DMS79 treated with DMSO at 0.1 percent for 48 hours (cell line): ENCODE measurements around the gene GNAI1.

Experiments
- DNase-seq: peaks from one replicate; lab custom pipeline; 2025; lab: John Stamatoyannopoulos, UW

The GNAI1 gene

DNA sequence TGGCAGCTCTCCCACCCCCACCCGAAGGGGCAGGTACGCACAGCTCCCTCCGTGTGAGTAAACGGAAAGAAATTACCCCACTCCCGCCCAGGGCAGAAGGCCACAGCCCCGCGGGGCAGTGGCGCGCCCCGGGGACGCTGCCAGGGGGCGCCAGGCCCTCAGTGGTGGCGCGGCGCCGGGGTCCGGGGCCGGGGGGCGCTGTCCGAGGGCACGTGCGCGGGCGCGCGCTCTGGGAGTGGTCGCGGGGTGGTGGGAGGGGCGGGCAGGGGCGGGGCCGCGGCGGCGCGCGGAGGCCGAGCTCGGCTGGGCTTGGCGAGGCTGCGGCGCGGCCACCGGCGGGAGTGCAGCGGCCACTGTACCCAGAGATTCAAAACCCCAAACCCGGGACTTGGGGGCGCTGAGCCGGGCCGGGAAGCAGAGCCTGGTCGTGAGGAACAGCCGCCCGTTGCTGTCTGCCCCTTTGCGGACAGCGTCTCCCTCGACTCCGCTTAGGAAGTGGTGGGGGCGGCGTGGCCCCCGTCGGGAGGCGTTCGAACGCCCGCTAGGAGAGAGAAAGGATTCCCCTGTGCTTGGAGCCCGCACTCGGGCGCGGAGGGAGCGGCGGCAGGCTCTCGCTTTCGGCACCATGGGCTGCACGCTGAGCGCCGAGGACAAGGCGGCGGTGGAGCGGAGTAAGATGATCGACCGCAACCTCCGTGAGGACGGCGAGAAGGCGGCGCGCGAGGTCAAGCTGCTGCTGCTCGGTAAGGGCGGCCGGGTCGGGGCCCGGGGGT is at the start of gene GNAI1:
GNAI1 (plus strand) TSS at position 296 of the 773 bp plus-strand sequence; CDS start at position 626, 330 bp downstream.
- DNase-seq: peak; percentile 71

DNA sequence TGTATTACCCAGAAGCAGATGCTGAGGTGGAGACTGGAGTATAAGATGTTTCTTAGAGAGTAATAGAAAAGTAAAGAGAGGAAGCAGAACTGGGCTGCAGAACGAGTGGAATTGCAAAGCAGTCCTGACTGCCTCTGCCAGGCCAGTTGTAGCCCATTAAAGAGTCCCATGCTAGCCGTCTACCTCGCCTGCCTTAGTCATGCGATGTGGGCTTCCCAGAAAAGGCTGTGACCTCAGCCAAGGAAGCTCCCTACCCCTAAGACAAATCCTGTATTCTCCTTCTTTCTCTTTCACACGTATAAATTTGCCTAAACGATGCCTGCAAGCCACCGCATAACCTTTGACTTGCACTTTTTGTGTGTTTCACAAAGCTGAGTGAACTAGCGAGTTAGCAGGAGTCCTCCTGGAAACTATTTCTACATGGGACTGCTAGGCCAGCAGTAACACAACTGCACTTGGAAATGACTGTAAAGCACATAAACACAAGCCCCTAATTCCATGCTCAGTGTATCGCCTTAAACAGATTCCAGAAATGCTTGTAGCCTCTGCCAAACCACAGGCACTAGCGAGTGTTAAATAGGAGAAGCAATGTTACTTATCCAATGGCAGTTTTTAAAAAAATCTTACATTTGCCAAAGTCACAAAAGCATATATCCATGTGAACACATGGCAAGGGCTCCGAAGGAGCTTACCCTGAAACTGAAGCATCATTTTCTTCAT is 47.4 kb upstream of the GNAI1 start:
- DNase-seq: no peak

DNA sequence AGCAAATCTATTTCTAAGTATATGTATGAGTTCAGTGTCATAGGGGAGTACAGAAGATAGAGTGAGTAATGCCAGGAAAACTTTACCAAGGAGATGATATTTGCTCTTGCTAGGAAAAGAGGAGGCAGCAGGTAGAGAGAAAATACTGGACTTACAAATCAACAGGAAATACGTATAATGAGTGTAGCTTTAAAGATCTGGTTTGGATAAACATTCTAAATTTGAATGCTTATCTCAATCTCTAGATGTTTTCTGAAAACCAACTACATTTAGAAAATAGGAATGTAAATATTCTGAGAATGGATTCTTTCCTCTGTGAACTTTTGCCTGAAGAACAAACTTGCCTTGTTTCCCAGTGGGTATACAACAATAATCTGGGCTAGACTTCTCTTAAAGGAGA is 46.9 kb upstream of the GNAI1 start:
- no peak for DNase-seq

DNA sequence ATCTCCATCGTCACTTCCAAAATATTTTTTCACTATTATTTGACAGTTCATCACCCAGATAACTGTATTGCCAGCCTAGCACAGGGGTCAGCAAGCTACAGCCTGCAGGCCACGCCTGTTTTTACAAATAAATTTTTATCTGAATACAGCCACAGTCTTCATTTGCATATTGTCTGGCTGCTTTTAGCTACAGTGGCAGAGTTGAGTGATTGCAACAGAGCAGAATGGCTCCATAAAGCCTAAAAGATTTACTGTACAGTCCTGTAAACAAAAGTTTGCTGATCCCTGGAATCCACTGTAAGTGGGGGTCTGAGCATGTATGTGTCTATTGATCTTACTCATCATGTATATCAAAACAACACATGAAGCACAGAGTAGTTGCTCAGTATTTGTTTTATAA is 45.9 kb upstream of the GNAI1 start:
- no peak for DNase-seq

DNA sequence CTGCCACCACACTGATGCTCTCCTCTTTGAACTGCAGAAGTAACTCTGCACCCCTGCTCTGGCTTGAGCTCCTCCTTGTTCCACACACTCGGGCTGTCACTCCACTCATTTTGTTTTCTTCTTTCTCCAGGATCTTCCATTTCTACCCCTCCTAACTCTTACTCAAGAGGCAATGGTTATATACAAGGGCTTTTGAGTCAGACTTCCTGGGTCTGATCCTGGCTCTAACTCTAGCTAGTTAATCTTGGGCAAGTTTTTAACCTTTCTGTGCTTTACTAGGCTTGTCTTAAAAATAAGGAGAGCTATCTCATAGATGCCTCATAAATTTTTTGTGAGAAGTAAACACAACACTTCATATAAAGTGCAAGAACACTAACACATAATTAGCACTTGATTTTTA is 45.3 kb upstream of the GNAI1 start:
- no peak for DNase-seq

DNA sequence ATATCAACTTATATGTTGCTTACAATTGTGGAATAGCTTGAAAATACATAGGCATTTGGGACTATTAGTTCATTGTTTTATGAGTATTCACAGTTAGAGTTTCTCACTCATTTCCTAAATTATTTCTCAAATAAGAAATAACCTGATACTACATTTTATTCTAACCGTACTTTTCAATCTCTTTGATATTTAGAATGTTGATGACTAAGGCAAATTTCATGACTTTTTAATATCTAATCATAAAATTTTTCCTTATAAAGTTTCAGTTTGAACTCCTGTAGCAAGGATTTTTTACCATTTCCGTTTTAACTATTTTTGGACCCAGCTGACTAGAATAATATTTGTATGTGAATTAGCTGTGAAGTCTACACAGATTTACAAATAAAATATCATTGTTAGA is 41.3 kb upstream of the GNAI1 start:
- DNase-seq: no peak

DNA sequence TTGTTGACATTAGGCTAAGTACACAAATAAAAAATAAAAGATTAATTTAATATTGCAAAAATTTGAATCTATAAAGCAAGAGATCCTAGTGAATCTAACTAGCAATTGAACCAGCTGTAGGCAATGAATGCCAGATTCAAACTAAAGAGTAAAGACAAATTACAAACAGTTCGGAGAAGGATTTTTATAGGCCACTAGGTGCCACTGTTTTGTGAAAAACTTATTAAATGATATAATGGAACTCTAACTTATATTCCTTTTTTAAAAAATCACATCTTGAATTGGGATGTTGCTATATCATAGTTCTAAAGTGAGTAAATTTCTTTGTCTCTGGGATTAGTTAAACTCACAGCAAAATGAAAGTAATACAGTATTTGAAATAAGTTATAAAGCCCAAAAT is 39.1 kb upstream of the GNAI1 start:
- no peak for DNase-seq

DNA sequence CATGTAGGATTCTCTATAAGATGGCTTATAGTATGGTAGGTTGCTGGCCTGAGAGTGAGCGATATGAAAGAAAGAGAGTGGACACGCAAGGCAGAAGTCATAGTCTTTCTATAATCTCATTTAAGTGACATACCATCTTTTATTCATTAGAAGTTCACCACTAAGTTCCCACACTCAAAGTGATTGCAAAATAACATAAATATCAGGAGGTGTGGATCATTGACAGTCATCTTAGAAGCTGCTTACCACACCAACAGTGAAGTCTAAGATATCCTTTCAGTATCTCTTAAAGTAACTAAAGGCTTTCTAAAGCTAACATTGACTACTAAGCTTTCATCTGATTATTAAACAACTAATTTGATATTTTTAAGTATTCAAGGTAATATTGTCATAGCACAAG is 36.9 kb upstream of the GNAI1 start:
- no peak for DNase-seq

DNA sequence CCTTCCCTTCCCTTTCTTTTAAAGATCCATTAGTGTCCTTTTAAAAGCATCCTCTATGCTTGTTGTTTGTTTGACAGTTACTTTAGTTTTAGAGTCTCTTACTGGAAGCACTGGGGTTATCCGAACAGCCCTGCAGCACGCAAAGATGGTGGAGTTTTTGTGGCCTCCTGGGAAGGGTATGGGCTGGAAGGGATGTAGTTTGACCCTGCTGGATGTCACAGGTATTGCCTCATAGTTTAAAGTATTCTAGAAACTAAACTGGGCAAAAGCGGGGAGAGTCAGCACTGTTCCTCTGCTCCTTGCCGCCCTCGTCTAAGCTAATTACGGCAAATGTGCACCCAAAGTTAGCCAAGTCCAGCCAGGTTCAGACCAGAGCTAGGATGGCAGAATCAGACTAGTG is 35.8 kb upstream of the GNAI1 start:
- DNase-seq: no peak

DNA sequence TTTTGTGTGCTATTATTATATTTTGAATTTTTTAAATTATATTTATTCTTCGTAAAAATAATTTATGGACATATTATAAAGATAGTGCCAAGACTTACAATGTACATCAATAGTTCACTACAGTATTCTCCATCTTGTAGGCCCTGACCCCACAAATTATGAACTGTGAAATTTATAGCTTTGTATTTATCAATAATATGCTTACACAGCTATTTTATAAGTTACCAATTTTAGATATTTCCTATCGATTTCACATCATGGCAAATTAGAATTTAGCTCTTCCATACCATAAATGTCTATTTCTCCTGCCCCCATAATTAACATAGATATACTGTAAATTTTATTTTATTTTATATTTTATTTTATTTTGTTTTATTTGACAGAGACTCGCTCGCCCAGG is 34.4 kb upstream of the GNAI1 start:
- DNase-seq: no peak

DNA sequence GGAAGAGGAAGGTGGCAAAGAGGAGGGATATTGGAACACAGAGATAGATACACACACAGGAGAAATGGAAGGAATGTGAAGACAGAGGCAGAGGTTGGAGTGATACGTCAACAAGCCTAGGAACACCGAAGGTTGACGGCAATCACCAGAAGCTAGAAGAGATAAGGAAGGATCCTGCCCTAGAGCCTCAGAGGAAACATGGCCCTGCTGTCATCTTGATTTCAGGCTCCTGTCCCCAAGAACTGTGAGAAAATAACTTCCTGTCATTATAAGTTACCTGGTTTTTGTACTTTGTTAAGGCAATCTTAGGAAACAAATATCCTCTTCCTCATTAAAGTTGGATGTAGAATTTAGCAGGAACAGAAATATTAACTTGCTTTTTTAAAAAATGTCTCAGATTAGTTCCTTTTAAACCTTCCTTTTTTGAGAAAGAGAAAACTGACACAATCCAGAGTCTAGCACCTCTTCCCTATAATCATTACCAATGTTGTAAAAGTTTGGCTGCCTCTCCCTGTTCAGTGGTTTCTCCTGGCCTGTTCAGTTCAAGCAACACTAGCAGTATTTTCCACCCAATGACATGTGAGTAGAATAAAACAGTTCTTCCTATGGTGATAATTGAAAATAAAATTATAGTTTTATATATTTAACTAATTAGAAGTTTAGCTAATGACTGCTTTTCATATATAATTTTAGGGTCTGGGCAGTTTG is 28.8 kb upstream of the GNAI1 start:
- no peak for DNase-seq

DNA sequence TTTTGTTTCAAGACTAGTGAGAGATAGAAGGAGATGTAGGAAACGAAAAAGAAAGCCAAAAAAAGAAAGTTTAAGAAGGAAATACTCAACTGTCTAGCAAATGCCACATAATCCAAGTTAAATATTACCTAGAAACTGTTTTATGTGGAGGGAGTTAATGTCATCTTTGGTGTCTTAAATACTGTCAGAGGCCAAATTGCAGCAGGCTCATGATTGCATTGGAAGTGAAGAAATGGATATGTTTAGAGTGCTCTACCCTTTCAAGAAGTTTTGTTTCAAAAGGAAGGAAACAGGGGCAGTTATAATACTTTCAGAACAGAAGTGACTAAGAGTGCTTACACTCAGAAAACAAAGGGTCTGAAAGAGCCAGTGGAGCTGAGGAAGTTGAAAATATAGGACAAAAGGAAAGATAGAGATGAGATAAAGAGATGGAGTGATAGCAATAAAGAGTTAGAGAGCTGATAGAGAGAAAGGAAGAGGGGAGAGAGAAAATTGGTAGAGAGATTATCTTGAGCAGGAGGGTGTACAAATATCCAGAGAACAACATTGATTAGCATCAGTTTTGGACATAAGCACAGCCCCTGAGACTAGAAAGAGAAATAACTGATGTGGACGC is 28.0 kb upstream of the GNAI1 start:
- no peak for DNase-seq

DNA sequence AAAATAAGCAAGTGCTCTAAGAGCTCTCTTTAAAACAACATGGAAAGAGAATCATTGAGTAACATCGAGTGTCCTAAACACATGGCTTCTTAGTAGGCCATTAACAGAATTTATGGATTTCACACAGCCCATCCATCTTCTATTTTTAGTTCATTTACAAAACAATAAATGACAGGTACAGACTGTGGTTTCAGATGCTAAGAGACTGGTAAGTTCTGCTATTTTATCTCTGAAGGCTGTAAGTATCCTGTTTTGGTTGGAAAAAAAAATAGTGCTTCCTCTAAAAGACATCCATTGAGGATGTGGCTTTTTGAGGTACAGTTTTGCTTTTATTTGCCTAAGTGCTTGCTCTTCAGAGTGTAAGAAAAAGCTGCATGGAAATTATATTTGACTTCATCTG is 27.4 kb upstream of the GNAI1 start:
- DNase-seq: no peak

DNA sequence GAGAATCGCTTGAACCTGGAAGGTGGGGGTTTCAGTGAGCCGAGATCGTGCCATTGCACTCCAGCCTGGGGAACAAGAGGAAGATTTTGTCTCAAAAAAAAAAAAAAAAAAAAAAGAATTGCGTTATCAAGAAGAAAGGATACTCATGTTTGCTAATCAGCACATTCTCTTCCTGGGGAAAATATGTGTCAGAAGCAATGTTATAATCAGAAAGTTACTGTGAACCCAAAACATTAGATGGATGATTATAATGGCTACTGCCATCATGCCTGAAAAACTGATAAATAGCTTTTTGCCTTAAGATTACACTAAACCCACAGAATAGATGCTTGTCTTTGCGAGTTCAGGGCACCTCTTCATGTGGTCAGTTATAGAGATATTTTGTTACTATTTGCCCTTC is 24.3 kb upstream of the GNAI1 start:
- DNase-seq: no peak

DNA sequence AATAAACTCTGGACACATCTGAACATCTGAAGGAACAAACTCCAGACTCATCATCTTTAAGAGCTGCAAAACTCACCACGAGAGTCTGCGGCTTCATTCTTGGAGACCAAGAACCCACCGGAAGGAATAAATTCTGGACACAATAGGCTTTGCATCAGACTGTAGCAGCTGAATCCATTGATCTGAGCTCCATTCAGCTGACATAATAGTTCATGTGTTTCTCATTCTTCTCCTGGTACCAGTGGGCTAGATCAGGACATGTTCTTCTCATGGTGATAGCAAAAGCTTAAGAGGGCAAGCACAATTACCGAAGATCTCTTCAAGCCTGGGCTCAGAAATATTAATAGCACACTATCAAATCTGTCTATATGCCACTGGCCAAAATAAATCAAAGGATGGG is 20.5 kb upstream of the GNAI1 start:
- DNase-seq: no peak

DNA sequence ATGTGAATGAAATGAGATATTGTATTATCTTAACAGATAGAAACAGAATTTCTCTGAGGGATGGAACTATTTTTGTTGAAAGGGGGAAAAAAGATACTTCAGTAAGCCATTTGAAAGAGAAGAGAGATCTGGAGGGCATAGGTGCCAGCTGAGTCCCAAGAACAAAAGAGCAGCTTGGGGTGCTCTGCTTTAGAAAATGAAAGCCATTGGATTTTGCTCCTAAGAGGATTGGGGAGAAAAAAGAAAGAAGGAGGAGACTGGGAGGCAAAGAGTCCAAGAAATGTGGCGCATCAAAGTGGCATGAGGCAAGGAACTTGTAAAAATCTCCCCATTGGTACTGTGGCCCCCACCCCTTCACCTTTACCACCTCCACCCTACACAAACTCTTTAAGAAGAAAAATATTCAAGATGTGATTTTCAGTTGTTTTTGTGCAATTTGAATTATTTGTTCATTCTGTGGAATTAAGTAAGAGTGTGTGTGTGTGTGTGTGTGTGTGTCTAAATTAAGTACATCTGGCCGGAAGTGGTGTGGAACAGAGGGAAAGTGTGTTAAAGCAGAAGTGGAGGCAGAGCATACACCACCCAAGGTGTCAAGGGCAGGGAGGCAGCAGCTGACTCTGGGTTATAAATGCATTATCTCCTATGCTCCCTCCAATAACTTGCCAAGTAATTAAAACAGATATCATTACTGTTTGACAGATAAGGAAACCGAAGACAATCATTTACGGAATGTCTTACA is 9.9 kb upstream of the GNAI1 start:
- DNase-seq: no peak

DNA sequence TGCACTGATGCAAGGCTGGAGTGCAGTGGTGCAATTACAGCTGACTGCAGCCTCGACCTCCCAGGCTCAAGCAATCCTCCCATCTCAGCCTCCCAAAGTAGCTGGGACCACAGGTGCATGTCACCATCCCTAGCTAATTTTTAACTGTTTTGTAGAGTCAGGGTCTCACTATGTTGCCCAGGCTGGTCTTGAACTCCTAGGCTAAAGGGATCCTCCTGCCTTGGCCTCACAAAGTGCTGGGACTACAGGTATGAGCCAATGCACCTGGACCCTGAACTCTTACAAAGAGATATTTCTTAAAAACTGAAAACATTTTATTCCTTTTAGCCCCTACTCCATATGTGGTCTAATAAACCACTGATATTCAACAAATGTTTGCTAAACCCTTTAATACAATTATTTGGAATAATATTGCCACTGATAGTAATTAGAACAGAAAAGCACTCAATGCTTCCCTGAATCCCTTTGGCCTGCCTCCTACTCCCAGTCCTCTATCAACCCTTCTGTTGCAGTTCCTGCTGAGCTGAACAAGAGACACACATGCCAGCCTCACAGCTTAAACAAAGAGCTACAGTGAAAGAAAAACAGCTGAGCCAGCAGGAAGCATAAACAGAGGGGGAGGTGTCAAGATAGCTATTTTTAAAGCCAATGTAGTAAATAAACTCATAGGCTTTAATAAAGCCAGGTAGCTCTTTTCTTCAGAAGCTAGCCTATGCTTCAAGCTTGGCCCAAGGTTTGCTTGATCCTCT is 7.0 kb upstream of the GNAI1 start:
- no peak for DNase-seq

DNA sequence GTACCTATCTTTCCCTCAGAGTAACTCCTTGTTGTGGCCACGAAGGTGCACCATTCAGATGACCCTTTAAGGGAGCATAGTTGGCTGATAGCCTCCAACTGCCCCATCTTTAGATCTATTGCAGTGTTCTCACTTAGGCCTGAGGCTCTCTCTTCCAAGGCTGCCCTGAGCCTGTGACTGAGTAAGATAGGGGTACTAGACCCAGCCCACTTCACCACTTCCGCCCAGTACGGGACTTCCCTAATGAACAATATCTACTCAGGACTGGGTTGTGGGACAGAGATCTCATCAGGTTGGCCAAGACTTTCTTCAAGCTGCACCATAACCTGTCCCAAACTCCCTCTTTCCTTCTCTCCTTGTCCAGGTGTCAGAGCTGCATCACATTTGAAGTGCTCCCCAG is 5.7 kb upstream of the GNAI1 start:
- no peak for DNase-seq

DNA sequence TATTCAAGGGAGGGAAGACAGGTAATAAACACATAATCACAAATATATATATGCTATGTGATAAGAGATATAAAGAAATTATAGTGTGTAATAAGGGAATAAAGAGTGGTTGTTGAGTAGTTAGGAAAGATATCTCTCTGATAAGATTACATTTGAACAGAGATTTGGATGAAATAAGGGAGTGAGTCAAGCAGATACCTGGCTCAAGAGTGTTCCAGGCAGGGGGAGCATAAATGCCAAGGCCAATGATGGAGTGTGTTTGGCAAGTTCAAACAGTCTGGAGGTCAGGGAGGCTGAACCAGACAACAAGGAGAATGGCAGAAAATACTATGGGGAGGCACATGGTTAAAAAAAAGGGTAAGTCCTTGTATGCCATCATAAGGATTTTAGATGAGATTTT is 4.8 kb upstream of the GNAI1 start:
- DNase-seq: no peak

DNA sequence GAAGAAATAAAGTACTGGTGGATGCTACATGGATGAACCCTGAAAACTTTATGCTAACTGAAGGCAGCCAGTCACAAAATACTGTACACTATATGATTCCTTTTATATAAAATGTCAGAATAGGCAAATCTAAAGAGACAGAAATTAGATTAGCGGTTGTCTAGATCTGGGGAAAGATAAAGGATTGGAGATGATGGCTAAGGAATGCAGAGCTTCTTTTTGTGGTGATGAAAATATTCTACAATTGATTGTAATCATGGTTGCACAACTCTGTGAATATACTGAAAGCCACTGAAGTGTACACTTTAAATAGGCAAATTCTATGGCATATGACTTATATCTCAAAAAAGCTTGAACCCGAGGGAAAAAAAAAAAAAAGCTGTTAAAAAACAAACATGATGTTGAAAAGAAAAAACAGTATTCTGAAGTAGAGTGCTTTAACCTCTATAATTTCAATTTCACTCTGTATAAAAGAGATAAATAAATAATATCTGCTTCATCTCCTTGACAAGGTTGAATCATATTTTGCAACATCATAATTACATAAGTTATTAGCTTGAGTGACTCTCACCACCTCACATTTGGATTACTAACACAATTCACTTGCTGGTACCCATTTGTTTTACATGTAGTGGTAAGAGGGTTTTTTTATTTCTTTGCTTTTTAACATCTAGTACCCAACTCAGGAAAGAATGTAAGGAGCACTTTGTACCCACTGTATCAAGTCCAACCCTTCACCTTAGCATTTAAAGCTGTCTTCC is 2.8 kb upstream of the GNAI1 start:
- no peak for DNase-seq

DNA sequence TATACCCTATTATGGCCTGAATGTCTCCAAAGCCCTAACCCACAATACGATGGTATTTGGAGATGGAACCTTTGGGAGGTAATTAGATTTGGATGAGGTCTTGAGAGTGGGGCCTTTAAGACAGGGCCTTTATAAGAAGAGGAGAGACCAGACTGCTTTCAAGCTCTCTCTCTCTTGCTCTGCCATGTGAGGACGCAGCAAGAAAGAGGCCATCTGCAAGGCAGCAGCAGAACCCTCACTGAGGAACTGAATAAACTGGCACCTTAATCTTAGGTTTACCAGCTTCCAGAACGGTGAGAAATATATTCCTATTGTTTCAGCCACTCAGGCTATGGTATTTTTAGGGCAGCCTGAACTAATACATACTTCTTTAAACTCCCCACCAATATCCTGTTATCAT is 2.0 kb upstream of the GNAI1 start:
- no peak for DNase-seq
